ENCODE measurements around the gene PPP2R2C. TPM values are rescaled to one million over a fixed set of nuclear protein-coding genes. Genes with fewer than 3 reads are reported as not detected.
A peak's percentile ranks its signal among the peaks of the same experiment; 100 is the strongest.

Gene PPP2R2C
- total and polyA plus RNA-seq, 10 donors = 0.07 to 1.3 (median 0.23) TPM; not detected in 1

GRCh38 chr4:6280365-6280996 is 191.9 kb downstream of the PPP2R2C start:
- Histone ChIP-seq H3K27ac (peak overlapping the region in 3 of 8 donors; percentile 75 to 84 (median 79)), H3K4me3 (no peak overlapping the region), H3K27me3 (replicated peaks in 1 of 7) (no peaks in the 10 kb centered on the region), H3K9me3 (no peaks in the 10 kb centered on the region), H3K36me3 (peaks cover 0 to 30% (median 0%) of the 10 kb centered on the region in 6 donors), H3K4me1 (peaks cover 50 to 87% (median 78%) of the 10 kb centered on the region in 6 donors)
- WGBS, 5 donors = 73 to 88% (median 82%) methylated on average over 10 to 16 of the region's 16 CpGs
- no peak for TF ChIP-seq POLR2AphosphoS5 (IDR thresholded peaks at IDR 0.05)
- TF ChIP-seq, protein P1, sequence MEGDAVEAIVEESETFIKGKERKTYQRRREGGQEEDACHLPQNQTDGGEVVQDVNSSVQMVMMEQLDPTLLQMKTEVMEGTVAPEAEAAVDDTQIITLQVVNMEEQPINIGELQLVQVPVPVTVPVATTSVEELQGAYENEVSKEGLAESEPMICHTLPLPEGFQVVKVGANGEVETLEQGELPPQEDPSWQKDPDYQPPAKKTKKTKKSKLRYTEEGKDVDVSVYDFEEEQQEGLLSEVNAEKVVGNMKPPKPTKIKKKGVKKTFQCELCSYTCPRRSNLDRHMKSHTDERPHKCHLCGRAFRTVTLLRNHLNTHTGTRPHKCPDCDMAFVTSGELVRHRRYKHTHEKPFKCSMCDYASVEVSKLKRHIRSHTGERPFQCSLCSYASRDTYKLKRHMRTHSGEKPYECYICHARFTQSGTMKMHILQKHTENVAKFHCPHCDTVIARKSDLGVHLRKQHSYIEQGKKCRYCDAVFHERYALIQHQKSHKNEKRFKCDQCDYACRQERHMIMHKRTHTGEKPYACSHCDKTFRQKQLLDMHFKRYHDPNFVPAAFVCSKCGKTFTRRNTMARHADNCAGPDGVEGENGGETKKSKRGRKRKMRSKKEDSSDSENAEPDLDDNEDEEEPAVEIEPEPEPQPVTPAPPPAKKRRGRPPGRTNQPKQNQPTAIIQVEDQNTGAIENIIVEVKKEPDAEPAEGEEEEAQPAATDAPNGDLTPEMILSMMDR (IDR thresholded peaks at IDR 0.05 in 8 of 11, conservative IDR thresholded peaks at IDR 0.05 in 3 of 11) = peak in 2 of 11 experiments; percentile 6 to 13
- intact Hi-C loops (cut with DNase I; ENCODE audit: low total_unique reads) = no loop called here
- DNase-seq = no peak

DNA sequence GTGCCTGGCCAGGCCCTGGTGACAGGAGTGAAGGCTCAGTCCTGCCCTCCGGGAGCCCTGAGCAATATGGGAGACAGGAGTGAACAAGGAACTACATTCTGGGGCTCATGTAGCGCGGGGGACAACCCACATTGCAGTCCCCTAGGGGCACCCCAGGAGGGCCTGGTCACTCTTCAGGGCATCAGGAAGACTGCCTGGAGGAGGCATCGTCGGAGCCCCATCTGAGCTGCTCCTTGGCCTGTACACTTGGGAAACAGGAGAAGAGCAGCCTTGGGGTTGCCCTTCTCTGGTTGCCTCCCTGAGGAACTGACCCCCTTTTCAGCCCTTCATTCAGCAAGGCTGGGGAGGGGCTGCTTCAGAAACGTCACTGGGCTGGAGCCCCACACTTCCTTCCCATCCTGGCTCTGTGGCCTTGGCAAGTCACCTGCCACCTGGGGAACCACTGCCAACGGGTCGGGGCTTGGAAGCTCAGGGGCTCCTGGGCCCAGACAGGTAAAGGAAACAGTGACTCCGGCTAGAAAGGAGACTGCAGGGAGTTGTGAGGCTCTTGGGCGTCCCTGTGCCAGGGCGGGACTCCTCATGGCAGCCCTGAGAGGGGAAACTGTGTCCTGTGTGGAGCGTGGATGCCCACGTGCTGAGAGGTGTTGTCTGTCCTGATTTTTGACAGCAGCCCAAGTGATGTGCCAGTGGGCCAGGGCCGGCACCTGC is 192.7 kb downstream of the PPP2R2C start:
- WGBS, 5 donors = 69 to 85% (median 75%) methylated on average over 8 to 14 of the region's 14 CpGs
- DNase-seq = no peak
- TF ChIP-seq, protein P1 (IDR thresholded peaks at IDR 0.05 in 8 of 11, conservative IDR thresholded peaks at IDR 0.05 in 3 of 11) = no peak
- TF ChIP-seq POLR2AphosphoS5 (IDR thresholded peaks at IDR 0.05) (no peak), POLR2A (IDR thresholded peaks at IDR 0.05) (no peak)
- peak overlapping the region in 1 of 8 donors; percentile 58 for H3K4me3 ChIP-seq
- H3K9me3 ChIP-seq = no peaks in the 10 kb centered on the region
- no peaks in the 10 kb centered on the region for H3K27me3 ChIP-seq (replicated peaks in 1 of 7)
- intact Hi-C loops (cut with DNase I; ENCODE audit: low total_unique reads) = no loop called here
- peaks cover 50 to 94% (median 81%) of the 10 kb centered on the region in 6 donors for H3K4me1 ChIP-seq
- peaks cover 0 to 30% (median 0%) of the 10 kb centered on the region in 6 donors for H3K36me3 ChIP-seq
- H3K27ac ChIP-seq = peak overlapping the region in 5 of 8 donors; percentile 56 to 84 (median 77)

GRCh38 chr4:6278801-6279197 is 193.6 kb downstream of the PPP2R2C start:
- Histone ChIP-seq H3K9me3 (no peaks in the 10 kb centered on the region), H3K4me3 (peak overlapping the region in 2 of 8 donors; percentile 36 to 58), H3K36me3 (peaks cover 0 to 30% (median 0%) of the 10 kb centered on the region in 6 donors), H3K27me3 (replicated peaks in 1 of 7) (no peaks in the 10 kb centered on the region), H3K27ac (peak overlapping the region in 6 of 8 donors; percentile 4 to 84 (median 76)), H3K4me1 (peaks cover 50 to 99% (median 83%) of the 10 kb centered on the region in 6 donors)
- no peak for DNase-seq
- 4 to 17% (median 9%) methylated on average over 8 to 10 of the region's 10 CpGs for WGBS, 5 donors
- peak; percentile 73 to 86 (median 80) for TF ChIP-seq POLR2AphosphoS5 (IDR thresholded peaks at IDR 0.05)
- TF ChIP-seq, protein P1 (IDR thresholded peaks at IDR 0.05 in 8 of 11, conservative IDR thresholded peaks at IDR 0.05 in 3 of 11) = no peak
- no peak for TF ChIP-seq POLR2A (IDR thresholded peaks at IDR 0.05)
- intact Hi-C loops (cut with DNase I; ENCODE audit: low total_unique reads) = no loop called here
